Inflammatory macrophage (primary cell): Measurements from ENCODE around the gene AJM1.
"Not testable (repeated sequence)": the region's sequence is repeated elsewhere in the genome, so short reads cannot be mapped to it uniquely, and the experiment has no call there.

Source experiments
- DNase-seq, 2 donors: peaks; one replicate each; pipeline ENCODE4 v3.0.0-alpha.2; 2020 to 2022
- total RNA-seq, 18 experiments: gene quantifications; one replicate each; lab custom pipeline; 2026; ENCODE audit warnings: mixed read lengths in 6 of 18, inconsistent platforms in 2 of 18; lab: John Stamatoyannopoulos, UW

The AJM1 gene
- total RNA-seq, result 0.35 to 4.2 (median 1.5) reads per million in 18 experiments

GRCh38 chr9:136842380-136842948 lies at the start of gene AJM1:
Gene AJM1, plus strand, starts transcription at chr9:136842478. Its CDS starts 1,937 bp downstream, at chr9:136844415.
- DNase-seq, result peak; percentile 74 to 75

DNA sequence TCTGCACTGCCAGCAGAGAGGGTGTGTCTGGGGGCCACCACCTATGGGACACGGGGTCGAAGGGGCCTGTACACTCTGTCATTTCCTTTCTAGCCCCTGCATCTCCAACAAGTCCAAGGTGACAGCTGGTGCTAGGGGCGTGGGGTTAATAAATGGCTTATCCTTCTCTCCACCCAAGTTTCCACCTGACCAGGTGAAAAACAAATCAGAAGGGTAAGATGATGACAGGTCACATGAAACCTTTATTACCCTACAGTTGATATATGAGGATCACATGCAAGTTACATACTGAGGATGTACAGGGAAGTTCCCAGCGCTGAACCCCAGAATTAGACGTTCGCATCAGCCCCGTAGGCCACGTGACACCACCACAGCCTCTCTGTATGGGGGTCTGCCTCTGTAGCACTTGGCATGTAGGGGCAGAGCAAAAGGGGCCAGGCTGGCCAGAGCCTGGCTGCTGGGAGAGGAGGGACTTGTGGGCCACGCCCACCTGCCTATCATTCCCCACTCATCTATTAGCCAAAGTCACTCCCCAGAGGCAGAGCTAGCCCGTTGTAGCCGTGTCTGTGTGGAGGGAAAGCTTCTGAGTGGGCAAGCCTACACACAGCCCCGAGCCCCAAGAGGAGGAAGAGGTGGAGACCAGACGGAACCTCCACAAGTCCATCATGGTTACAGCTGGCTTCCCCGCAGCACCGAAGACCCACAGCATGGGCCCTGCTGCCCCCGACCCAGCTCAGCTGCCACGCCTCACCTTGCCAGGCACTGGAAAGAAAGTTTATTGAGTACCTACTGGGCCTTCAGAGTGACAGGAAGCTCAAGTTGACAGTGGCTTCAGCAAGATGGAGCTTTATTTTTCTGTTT lies 49.0 kb upstream of the AJM1 start:
- peak in 1 of 2 donors; percentile 19 for DNase-seq

GRCh38 chr9:136794281-136794999 lies 47.8 kb upstream of the AJM1 start:
- DNase-seq, result no peak

DNA sequence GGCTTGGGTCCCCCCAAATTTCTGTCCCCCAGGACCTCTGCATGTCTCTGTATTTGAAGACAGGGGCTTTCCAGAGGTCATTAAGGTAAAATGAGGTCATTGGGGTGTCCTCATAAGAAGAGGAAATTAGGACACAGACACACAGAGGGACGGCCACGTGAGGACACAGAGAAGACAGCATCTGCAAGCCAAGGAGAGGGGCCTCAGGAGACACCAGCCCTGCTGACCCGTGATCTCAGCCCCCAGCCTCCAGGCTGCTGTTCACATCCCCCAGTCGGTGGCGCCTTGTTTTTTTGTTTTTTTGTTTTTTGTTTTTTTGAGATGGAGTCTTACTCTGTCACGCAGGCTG lies 47.3 kb upstream of the AJM1 start:
- DNase-seq, result peak; percentile 49 to 53

GRCh38 chr9:136796238-136796774 lies 46.0 kb upstream of the AJM1 start, which contains the start of gene CCDC183:
Gene CCDC183, plus strand, starts transcription at chr9:136796338. Its CDS starts 60 bp downstream, at chr9:136796398.
- DNase-seq, result no peak

DNA sequence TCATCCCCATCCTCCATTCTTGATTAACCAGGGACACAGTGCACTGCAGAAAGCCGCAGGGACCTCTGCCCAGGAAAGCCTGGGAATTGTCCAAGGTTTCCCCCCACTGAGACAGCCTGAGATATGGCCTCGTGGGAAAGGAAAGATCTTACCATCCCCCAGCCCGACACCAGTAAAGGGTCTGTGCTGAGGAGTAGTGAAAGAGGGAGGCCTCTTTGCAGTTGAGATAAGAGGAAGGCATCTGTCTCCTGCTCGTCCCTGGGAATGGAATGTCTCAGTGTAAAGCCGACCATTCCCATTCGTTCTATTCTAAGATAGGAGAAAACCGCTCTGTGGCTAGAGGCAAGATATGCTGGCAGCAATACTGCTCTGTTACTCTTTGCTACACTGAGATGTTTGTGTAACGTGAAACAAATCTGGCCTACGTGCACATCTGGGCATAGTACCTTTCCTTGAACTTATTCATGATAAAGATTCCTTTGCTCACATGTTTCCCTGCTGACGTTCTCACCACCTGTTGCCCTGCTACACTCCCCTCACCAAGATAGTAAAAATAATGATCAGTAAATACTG lies 45.4 kb upstream of the AJM1 start:
- not testable (repeated sequence) for DNase-seq

DNA sequence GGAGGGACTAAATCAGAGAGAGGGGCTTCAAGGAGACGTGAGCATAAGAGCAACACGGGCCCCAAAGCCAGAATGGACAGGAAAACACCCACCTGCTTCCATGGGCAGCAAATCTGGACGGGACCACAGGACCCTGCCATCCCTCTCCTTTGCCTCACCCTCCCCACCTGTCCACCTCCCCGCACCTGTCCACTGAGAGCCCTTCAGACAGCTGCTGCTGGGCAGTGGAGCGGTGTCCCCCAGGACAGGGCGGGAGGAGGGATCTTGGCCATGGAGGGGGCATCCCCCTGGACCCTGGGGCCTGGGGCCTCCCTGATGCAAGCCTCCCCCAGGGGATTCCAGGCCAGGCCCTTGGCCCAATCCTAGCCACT lies 43.6 kb upstream of the AJM1 start:
- no peak for DNase-seq

- DNase-seq, result no peak
Measured at GRCh38 chr9:136799079-136799853, 43.0 kb upstream of the AJM1 start.

GRCh38 chr9:136799854-136800657 lies 42.2 kb upstream of the AJM1 start:
- DNase-seq, result peak in 1 of 2 donors; percentile 54

DNA sequence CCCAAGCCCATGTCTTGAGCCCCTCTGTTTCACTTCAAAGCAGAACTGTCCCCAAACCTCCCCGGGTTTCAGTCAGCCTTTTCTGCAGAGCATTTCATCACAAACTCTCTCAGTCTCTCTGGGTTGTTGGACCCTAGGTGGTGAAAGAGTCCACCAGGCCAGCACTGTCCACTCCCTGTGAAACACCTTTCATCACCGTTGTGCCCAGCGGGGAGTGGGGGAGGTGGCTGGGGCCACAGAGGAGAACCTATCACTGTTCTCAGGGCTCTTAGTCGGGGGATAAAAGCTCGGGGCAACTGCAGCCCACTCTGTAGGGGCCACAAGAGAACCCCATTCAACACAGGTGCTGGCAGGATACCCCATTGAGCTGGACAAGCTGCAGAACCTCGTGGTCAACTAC lies 40.0 kb upstream of the AJM1 start:
- no peak for DNase-seq

- not testable (repeated sequence) for DNase-seq
Measured at GRCh38 chr9:136803009-136803550, 39.2 kb upstream of the AJM1 start.

DNA sequence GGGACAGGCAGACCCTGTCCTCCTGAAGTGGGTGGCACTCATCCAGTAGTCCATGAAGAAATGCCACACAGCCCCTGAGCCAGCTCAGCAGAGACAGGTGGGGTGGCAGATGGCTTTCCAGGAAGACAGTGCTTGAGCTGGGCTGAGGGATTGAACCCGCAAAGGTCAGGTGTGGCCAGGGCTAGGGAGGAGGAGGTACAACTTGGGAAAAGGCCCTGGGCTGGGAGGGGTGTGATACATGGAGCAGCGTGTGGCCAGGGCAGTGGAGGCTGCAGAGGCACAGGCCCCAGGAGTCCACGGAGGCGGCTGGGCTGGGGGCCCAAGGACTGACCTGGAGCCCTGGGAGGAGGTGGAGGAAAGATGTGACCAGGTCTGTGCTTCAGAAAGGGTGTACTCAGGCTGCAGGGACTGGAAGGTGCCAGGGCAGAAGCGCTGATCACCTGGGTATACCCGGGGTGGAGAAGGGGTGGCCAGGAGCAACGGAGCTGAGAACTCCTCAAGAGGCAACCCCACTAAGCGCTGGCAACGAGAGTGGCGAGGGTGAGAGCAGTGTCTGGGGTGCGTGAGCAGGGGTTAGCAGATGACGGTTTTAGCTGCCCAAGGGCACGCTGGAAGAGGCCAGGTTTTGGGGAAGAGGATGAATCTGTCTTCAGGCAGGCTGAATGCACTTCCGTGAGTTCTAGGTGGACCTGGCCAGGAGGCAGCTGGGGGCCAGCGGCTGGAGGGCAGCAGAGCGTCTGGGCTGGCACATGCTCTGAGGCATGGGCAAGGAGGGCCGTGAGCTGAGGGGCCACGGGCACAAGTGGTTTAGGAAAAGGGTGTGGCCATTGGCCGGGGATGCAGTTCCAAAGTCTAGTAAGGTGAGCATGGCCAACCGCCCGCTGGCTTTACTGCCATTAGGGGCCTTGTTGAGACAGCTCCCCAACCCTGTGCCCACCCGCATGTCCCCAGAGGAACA lies 38.4 kb upstream of the AJM1 start:
- no peak for DNase-seq

DNA sequence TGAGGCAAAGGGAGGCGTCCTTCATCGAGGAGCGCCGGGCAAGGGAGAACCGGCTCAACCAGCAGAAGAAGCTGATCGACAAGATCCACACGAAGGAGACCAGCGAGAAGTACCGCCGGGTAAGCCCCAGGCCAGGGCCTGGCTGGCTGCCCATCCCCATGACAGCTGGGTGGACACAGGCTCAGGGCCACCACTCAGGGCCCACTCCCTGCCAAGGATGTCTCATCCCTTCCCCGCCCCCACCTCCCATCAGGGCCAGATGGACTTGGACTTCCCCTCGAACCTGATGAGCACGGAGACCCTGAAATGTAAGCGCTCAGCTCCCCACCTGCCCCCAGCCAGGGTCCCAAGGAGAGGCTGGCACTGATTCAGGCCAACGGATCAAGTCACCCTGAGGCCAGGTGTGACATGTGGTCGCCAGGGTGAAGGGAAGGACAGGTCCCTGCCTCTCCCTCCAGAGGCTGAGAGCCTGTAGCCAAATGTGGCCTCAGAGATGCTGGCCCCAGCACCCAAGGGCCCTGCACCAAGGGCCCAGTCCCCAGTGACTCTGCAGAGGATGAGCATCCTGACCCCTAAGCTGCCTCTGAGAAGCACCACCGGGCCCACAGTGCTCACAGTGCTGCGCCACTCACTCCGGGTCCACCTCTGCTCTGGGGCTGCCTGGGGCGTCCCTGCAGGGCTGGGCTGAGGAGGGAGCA lies 37.6 kb upstream of the AJM1 start:
- DNase-seq, result no peak

DNA sequence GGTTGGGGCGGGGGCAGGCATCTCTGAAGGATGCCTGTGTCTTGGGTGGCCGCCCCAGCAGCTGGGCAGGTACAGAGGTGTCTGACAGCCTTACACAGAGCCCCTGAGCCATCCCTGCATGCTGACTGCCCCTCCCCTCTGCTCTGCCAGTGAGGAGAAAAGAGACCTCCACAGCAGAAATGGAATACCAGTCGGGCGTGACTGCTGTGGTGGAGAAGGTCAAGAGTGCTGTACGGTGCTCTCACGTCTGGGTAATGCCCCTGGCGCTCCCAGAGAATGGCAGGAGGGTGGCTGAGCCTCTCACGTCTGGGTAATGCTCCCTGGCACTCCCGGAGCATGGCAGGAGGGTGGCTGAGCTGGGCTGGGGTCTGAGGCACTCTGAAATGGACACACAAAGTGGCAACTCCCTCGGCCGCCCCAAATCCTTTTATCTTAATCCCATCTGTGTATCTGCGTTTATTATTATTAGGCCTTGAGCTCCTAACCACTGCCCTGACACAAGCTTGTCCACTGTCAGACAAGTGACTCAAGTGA lies 37.0 kb upstream of the AJM1 start:
- no peak for DNase-seq

DNA sequence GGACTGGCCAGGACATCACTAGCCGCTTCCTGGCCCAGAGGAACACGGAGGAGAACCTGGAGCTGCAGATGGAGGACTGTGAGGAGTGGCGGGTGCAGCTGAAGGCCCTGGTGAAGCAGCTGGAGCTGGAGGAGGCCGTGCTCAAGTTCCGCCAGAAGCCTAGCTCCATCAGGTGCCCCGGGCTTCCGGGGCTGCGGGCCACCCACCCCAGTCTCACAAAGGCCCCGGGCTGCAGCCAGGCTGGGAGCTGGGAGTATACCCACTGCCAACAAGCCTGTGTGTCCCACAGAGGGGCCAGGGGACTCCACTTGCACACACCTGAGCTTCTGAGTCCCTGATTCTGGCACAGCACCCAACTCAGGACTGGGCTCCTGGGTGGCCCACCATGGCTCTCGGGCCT lies 36.2 kb upstream of the AJM1 start:
- DNase-seq, result no peak

DNA sequence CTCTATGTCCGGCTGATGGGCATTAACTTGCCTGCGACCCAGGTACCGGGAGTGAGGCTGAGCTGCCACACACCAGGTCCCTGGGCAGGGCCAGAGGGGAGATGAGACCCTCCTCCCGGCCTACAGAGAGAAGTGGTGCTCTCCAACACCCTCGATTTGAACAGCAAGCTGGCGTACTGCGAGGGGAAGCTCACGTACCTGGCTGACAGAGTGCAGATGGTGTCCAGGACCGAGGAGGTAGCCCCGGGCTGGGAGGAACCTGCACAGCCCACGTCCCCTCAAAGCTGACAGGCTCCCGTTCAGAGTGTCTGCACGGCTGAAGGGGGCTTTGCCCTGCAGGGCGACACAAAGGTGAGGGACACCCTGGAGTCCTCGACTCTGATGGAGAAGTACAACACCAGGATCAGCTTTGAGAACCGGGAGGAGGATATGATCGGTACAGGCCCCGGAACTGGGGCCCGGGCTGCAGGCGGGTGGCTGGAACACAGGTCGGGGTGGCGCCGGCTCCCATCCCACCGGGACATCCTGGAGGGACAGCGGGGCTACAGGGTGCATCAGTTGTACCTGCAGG lies 35.6 kb upstream of the AJM1 start:
- DNase-seq, result no peak

DNA sequence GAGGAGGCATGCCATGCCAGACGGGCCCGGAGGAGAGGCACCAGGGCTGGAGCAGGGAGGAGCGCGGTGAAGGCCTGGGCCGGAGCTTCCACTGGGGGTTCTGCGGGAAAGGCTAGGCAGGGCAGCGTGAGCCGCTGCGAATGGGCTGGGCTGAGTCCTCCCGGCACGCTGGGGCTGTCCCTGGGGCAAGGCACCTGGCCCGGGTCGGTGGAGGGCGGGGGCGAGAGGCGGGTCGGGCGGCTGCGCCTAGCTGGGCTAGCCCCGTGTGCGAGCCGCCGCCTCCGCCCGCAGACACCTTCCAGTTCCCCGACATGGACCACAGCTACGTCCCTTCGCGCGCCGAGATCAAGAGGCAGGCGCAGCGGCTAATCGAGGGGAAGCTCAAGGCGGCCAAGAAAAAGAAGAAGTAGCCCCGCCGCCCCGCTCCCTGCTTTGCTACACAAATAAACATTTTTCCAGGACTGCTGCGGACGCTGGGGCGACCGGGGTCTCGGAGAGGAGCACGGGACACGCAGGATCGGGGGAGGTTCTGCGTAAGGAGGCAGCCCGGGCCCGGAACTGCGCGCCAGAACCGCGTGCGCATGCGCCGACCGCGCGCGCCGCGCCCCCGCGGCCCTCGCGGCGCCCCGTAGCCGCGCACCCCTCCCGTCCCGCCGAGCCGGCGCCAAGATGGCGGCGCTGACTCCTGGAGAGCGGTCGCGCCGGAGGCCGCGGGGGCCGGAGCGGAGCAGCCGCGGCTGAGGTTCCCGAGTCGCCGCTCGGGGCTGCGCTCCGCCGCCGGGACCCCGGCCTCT lies 34.8 kb upstream of the AJM1 start, which contains the start of gene RABL6:
RABL6 (plus strand) TSS at position 668 of the 794 bp plus-strand sequence. CDS start 249 bp downstream, outside the sequence.
- DNase-seq, result peak; percentile 69 to 87
